ENCODE data around the gene AKAP6.

DNA sequence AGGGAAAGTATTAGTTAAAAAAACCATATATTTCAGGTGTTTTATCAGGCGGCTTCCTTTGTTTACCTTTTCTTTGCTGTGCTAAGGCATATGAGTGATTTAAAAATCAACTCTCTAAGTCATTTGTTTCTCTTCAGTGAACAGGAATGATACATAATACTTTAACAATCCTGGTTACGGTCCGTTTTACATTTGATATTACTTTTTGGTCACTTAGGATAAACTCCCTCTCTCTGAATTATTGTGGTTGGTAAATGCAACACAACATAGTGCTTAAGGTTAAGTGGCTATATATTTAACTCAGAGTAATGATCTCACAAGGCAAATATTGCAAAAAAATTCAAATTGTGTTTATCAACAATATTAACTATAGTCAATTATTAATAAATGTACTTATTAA, 32.7 kb upstream of the AKAP6 start:
- TF ChIP-seq, protein P1, sequence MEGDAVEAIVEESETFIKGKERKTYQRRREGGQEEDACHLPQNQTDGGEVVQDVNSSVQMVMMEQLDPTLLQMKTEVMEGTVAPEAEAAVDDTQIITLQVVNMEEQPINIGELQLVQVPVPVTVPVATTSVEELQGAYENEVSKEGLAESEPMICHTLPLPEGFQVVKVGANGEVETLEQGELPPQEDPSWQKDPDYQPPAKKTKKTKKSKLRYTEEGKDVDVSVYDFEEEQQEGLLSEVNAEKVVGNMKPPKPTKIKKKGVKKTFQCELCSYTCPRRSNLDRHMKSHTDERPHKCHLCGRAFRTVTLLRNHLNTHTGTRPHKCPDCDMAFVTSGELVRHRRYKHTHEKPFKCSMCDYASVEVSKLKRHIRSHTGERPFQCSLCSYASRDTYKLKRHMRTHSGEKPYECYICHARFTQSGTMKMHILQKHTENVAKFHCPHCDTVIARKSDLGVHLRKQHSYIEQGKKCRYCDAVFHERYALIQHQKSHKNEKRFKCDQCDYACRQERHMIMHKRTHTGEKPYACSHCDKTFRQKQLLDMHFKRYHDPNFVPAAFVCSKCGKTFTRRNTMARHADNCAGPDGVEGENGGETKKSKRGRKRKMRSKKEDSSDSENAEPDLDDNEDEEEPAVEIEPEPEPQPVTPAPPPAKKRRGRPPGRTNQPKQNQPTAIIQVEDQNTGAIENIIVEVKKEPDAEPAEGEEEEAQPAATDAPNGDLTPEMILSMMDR (IDR thresholded peaks at IDR 0.05) = no peak
- no peak for TF ChIP-seq POLR2AphosphoS5 (IDR thresholded peaks at IDR 0.05)
- TF ChIP-seq POLR2A (IDR thresholded peaks at IDR 0.05) = no peak
